Tibial nerve (tissue), 3 donors: Measurements from ENCODE around the gene WFDC5.

ENCODE experiments used
- POLR2A ChIP-seq, 2 donors: fragments of 450-650 bp; IDR thresholded peaks; one replicate each; pipeline ENCODE4 v1.6.1; 2017; ENCODE audit warnings: antibody characterized with exemption in 2 of 2, mild to moderate bottlenecking in 2 of 2, moderate library complexity in 2 of 2
- TF ChIP-seq, protein P1 (sequence below), 5 experiments: fragments of 200-600 bp in 3 of 5; fragments of 450-650 bp in 2 of 5; sonication (generic) in 3 of 5; IDR thresholded peaks; one replicate each; pipeline ENCODE4 v1.5.1; 2016 to 2019; ENCODE audit warnings: antibody characterized with exemption in 5 of 5, mild to moderate bottlenecking in 3 of 5, moderate library complexity in 2 of 5

DNA sequence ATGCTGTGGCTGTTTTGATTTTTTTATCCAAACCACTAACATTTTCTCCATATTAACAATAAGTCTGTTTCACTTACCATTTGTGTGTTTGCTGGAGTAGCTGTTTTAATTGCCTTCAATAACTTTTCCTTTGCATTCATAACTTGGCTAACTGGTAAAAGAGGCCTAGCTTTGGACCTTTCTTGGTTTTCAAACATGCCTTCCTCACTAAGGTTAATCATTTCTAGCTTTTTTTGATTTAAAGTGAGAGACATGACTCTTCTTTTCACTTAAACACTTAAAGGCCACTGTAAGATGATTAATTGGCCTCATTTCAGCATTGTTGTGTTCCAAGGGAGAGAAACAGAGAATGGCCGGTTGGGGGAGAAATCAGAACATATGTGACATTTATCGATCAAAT, 6.4 kb upstream of the WFDC5 start:
- TF ChIP-seq, protein P1, sequence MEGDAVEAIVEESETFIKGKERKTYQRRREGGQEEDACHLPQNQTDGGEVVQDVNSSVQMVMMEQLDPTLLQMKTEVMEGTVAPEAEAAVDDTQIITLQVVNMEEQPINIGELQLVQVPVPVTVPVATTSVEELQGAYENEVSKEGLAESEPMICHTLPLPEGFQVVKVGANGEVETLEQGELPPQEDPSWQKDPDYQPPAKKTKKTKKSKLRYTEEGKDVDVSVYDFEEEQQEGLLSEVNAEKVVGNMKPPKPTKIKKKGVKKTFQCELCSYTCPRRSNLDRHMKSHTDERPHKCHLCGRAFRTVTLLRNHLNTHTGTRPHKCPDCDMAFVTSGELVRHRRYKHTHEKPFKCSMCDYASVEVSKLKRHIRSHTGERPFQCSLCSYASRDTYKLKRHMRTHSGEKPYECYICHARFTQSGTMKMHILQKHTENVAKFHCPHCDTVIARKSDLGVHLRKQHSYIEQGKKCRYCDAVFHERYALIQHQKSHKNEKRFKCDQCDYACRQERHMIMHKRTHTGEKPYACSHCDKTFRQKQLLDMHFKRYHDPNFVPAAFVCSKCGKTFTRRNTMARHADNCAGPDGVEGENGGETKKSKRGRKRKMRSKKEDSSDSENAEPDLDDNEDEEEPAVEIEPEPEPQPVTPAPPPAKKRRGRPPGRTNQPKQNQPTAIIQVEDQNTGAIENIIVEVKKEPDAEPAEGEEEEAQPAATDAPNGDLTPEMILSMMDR (IDR thresholded peaks at IDR 0.05), result no peak
- no peak for TF ChIP-seq POLR2A (IDR thresholded peaks at IDR 0.05)
